Measurements from ENCODE around the gene HOXB6.

Gene HOXB6

GRCh38 chr17:48612456-48612853 is 7.7 kb upstream of the HOXB6 start (continued):
- TF ChIP-seq ZSCAN18 (tag by site-specific recombination; IDR thresholded peaks at IDR 0.05) = no peak
- no peak for TF ChIP-seq ZBTB1 (tag by site-specific recombination; IDR thresholded peaks at IDR 0.05)
- no peak for TF ChIP-seq ZNF202 (tag by site-specific recombination; IDR thresholded peaks at IDR 0.05; ENCODE audit: borderline replicate concordance)
- TF ChIP-seq ZNF639 (tag by site-specific recombination; IDR thresholded peaks at IDR 0.05) = 0 out of 2 replicates have a peak, but pooled peaks have one; percentile 46
- TF ChIP-seq SCRT2 (tag by site-specific recombination; IDR thresholded peaks at IDR 0.05) = no peak
- TF ChIP-seq PRDM10 (tag by site-specific recombination; IDR thresholded peaks at IDR 0.05) = no peak
- peak; percentile 16; the same call in 1 of the 2 replicates for TF ChIP-seq KLF9 (tag by site-specific recombination; IDR thresholded peaks at IDR 0.05; ENCODE audit: low read depth)
- TF ChIP-seq BCL11A (tag by site-specific recombination; IDR thresholded peaks at IDR 0.05; ENCODE audit: low read depth) = 0 out of 2 replicates have a peak, but pooled peaks have one; percentile 54
- no peak for TF ChIP-seq MZF1 (tag by site-specific recombination; IDR thresholded peaks at IDR 0.05; ENCODE audit: borderline replicate concordance)
- no peak for TF ChIP-seq ZNF555 (tag by site-specific recombination; conservative IDR thresholded peaks at IDR 0.05)
- TF ChIP-seq KLF7 (tag by site-specific recombination; IDR thresholded peaks at IDR 0.05; ENCODE audit: borderline replicate concordance) = no peak
- no peak for TF ChIP-seq ZNF560 (tag by site-specific recombination; IDR thresholded peaks at IDR 0.05; ENCODE audit: borderline replicate concordance)
- TF ChIP-seq ZNF221 (tag by site-specific recombination; IDR thresholded peaks at IDR 0.05; ENCODE audit: borderline replicate concordance) = no peak
- TF ChIP-seq ZBTB26 (tag by site-specific recombination; optimal IDR thresholded peaks at IDR 0.05) = peak; percentile 41
- 0 out of 2 replicates have a peak, but pooled peaks have one; percentile 50 for TF ChIP-seq FEZF1 (tag by site-specific recombination; IDR thresholded peaks at IDR 0.05)
- TF ChIP-seq ZNF623 (tag by site-specific recombination; IDR thresholded peaks at IDR 0.05) = no peak
- TF ChIP-seq BCL11B (tag by site-specific recombination; IDR thresholded peaks at IDR 0.05; ENCODE audit: low read depth) = no peak
- TF ChIP-seq ZNF140 (tag by site-specific recombination; IDR thresholded peaks at IDR 0.05) = no peak
- no peak for TF ChIP-seq OSR2 (tag by site-specific recombination; IDR thresholded peaks at IDR 0.05)
- TF ChIP-seq SP7 (tag by site-specific recombination; IDR thresholded peaks at IDR 0.05) = peak; percentile 81
- peak; percentile 65; the same call in 1 of the 2 replicates for TF ChIP-seq ZBTB48 (tag by site-specific recombination; IDR thresholded peaks at IDR 0.05)
- no peak for TF ChIP-seq ZBTB8A (tag by site-specific recombination; IDR thresholded peaks at IDR 0.05)
- no peak for TF ChIP-seq ZNF174 (tag by site-specific recombination; IDR thresholded peaks at IDR 0.05)
- TF ChIP-seq CTCF (tag by site-specific recombination; IDR thresholded peaks at IDR 0.05) = no peak
- no peak for TF ChIP-seq ZNF777 (tag by site-specific recombination; IDR thresholded peaks at IDR 0.05; ENCODE audit: borderline replicate concordance)
- no peak for TF ChIP-seq ZNF354C (tag by site-specific recombination; IDR thresholded peaks at IDR 0.05; ENCODE audit: borderline replicate concordance, low read depth)
- TF ChIP-seq ZFP69B (tag by site-specific recombination; IDR thresholded peaks at IDR 0.05) = no peak
- no peak for TF ChIP-seq ZNF148 (tag by site-specific recombination; IDR thresholded peaks at IDR 0.05; ENCODE audit: borderline replicate concordance)
